RWPE2 (cell line): ENCODE data around the gene INTS1.

Experiments used
- ATAC-seq: fragments of 200-7000 bp; cut with Tn5 transposase; 3 replicates; pipeline ENCODE4 v1.9.1; 2021; ENCODE audit warnings: low read depth
- DNase-seq: peaks from one replicate; pipeline ENCODE4 v3.0.0-alpha.2; 2020; ENCODE audit warnings: low spot score
- H3K27ac ChIP-seq: fragments of 450-650 bp; 2 replicates; pipeline ENCODE4 v1.5.1; 2017; ENCODE audit warnings: mild to moderate bottlenecking; ENCODE audit not compliant: poor library complexity, severe bottlenecking
- H3K27me3 ChIP-seq: fragments of 250-450 bp; sonication (Bioruptor Pico); 2 replicates; pipeline ENCODE4 v1.5.1; 2021; ENCODE audit warnings: mild to moderate bottlenecking, moderate library complexity; ENCODE audit not compliant: insufficient read depth, poor library complexity, severe bottlenecking
- H3K36me3 ChIP-seq: fragments of 250-450 bp; sonication (Bioruptor Pico); 2 replicates; pipeline ENCODE4 v1.5.1; 2020; ENCODE audit warnings: low read depth, mild to moderate bottlenecking, moderate library complexity
- H3K4me1 ChIP-seq: fragments of 250-450 bp; sonication (Bioruptor Pico); 2 replicates; pipeline ENCODE4 v1.5.1; 2021; ENCODE audit warnings: mild to moderate bottlenecking, moderate library complexity; ENCODE audit not compliant: insufficient read depth, poor library complexity, severe bottlenecking
- H3K4me3 ChIP-seq: fragments of 250-450 bp; sonication (Bioruptor Pico); 2 replicates; pipeline ENCODE4 v1.5.1; 2021; ENCODE audit warnings: mild to moderate bottlenecking, moderate library complexity; ENCODE audit not compliant: severe bottlenecking
- H3K9me3 ChIP-seq: fragments of 250-450 bp; sonication (Bioruptor Pico); 2 replicates; pipeline ENCODE4 v1.5.1; 2021; ENCODE audit warnings: mild to moderate bottlenecking, moderate library complexity; ENCODE audit not compliant: severe bottlenecking
- TF ChIP-seq, protein P1 (sequence below): fragments of 450-650 bp; IDR thresholded peaks from one replicate; pipeline ENCODE4 v1.5.1; 2017; ENCODE audit warnings: mild to moderate bottlenecking, moderate library complexity; ENCODE audit not compliant: poor library complexity, severe bottlenecking

The INTS1 gene

DNA sequence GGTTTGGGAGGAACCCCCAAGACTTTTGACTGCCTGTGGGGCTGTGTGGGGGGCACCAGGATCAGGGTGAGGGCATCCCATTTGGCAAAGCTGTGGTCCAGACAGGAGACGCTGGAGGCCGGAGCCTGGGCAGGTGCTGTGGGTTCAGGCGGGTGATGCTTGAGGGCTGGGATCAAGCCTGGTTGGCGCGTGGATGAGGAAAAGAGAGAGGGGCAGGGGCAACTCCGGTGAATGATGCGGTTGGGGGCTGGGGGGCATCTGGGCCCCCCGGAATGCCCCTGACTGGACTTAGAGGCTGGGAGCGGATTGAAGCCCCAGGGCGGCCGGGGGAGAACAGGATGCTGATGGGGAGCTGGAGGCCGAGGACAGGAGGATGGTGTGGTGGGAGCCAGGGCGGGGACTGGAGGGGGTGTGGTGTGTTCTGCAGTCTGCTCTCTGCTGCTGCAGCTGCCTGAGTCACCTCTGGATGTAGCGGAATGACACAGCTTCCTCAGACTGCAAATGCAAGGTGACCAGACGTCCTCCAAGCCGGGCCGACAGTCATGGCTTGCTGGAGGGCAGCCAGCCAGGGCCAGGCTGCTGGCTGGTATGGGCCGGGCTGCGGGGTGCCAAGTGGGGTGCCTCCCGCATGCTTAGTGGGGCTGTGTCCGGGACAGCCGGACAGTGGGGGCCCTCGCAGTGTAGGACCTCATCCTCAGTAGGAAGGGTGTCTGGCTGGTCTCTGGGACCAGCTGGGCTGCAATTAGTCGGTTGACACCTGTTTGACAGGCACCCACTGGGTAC lies 29.5 kb upstream of the INTS1 start:
- Histone ChIP-seq H3K27ac (peak overlapping the region; percentile 92), H3K4me1 (peaks cover 34% of the 10 kb centered on the region), H3K9me3 (no peaks in the 10 kb centered on the region), H3K27me3 (no peaks in the 10 kb centered on the region), H3K36me3 (peaks cover 3% of the 10 kb centered on the region; the same call in 1 of the 2 replicates), H3K4me3 (no peak overlapping the region)
- ATAC-seq = peak; percentile 54
- DNase-seq = peak; percentile 87
- TF ChIP-seq, protein P1, sequence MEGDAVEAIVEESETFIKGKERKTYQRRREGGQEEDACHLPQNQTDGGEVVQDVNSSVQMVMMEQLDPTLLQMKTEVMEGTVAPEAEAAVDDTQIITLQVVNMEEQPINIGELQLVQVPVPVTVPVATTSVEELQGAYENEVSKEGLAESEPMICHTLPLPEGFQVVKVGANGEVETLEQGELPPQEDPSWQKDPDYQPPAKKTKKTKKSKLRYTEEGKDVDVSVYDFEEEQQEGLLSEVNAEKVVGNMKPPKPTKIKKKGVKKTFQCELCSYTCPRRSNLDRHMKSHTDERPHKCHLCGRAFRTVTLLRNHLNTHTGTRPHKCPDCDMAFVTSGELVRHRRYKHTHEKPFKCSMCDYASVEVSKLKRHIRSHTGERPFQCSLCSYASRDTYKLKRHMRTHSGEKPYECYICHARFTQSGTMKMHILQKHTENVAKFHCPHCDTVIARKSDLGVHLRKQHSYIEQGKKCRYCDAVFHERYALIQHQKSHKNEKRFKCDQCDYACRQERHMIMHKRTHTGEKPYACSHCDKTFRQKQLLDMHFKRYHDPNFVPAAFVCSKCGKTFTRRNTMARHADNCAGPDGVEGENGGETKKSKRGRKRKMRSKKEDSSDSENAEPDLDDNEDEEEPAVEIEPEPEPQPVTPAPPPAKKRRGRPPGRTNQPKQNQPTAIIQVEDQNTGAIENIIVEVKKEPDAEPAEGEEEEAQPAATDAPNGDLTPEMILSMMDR = no peak

DNA sequence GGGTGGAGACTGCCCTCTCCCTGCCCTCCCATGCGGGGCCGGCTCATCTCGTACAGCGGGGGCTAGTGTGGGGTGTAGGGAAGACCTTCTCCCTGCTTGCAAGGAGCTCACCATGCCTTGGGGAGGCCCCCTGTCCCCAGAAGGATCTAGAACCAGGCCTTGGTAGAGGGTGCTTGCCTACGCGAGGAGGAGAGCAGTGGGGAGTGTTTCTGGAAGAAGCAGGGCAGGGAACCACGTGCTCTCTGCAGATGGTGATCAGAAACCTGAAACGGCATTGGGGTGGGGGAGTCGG lies 29.0 kb upstream of the INTS1 start:
- Histone ChIP-seq H3K4me3 (peak overlapping the region; percentile 12), H3K4me1 (peaks cover 34% of the 10 kb centered on the region), H3K9me3 (no peaks in the 10 kb centered on the region), H3K27ac (peak overlapping the region; percentile 92), H3K27me3 (no peaks in the 10 kb centered on the region), H3K36me3 (0 out of 2 replicates have a peak, but pooled peaks cover 3% of the 10 kb centered on the region)
- TF ChIP-seq, protein P1 = no peak
- no peak; the same call in 2 of the 3 replicates for ATAC-seq
- no peak for DNase-seq

DNA sequence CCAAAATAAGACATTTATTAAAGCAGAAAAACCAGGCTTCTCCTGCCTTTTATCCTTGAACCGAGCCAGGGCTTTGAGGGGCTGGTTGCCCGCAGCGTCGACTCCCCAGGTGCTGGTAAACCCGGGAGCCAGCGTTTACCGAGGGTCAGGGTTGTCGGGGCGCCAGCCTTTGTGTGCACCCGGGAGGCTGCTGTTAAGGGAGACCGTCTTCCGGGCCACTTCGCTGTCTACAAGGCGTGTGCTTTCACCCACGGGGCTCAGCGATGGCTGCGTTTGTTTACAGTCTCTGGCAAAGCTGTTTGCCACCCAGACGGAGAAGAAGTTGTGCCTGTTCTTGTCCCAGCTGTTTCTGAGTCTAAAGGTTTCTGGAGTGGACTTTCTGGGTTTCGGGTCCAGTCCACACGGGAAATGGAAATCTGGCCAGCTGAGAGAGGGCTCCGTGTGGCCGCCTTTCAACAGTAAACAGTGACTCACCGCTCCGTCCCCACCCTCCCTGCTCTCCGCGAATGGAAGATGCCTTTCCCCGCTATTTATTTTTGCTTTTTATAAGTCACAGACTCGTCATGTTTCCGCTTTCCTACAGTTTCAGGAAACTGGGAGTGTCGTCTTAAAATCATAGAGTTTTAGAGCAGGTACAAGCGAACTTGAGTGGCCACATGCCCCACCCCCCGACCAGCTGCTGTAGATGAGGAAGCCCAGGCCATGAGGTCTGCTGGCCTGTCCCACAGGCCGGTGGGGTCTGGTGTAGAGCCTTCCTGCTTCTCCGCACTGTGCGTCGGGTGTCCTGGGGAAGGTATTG lies 28.5 kb upstream of the INTS1 start:
- H3K27ac ChIP-seq = peak overlapping the region; percentile 92
- TF ChIP-seq, protein P1 = no peak
- peak overlapping the region; percentile 58 for H3K4me3 ChIP-seq

DNA sequence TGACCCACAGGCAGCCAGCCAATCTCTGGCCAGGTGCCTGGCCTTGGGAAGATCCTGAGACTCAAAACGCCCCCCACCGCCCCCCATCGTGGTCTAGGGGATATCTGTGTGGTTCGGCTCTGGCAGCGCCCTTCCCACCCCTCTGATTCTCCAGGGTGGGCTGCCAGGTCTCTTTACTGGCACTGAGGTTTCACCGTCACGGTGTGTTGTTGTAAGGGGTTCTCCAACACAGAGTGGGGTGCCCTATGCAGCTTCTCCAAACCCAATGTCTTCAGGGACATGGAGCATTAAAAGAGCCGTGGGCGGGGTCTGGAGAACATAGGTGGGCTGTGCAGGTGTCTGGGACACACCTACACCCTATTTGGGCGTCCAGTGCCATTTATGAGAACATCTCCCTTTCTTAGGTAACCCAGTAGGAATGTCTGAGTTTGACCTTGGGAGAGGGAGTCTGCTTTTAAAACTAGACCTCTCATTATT lies 27.8 kb upstream of the INTS1 start:
- Histone ChIP-seq H3K4me3 (peak overlapping the region; percentile 58), H3K27ac (peak overlapping the region; percentile 92), H3K4me1 (peaks cover 24% of the 10 kb centered on the region), H3K9me3 (no peaks in the 10 kb centered on the region), H3K36me3 (0 out of 2 replicates have a peak, but pooled peaks cover 3% of the 10 kb centered on the region), H3K27me3 (no peaks in the 10 kb centered on the region)
- TF ChIP-seq, protein P1 = no peak
- no peak for DNase-seq
- no peak; the same call in 2 of the 3 replicates for ATAC-seq

More for the DNA sequence above, 28.5 kb upstream of the INTS1 start:
- Histone ChIP-seq H3K9me3 (no peaks in the 10 kb centered on the region), H3K27me3 (no peaks in the 10 kb centered on the region), H3K4me1 (peaks cover 28% of the 10 kb centered on the region), H3K36me3 (0 out of 2 replicates have a peak, but pooled peaks cover 3% of the 10 kb centered on the region)
- peak; percentile 89 for DNase-seq
- ATAC-seq = peak; percentile 63
